Astrocyte (in vitro differentiated cells and primary cell): ENCODE measurements around the gene DYNC1I1.

ENCODE experiments used
- CTCF ChIP-seq: IDR thresholded peaks from 2 replicates; pipeline ENCODE4 v1.5.1; 2011; ENCODE audit warnings: low read depth, mild to moderate bottlenecking, inconsistent platforms, low read length, moderate library complexity; ENCODE audit not compliant: insufficient read depth
- EZH2 ChIP-seq: IDR thresholded peaks from 2 replicates; pipeline ENCODE4 v1.6.1; 2012; ENCODE audit warnings: mild to moderate bottlenecking, low read length, inconsistent platforms; ENCODE audit not compliant: insufficient read depth

- no peak for TF ChIP-seq CTCF
- TF ChIP-seq EZH2 = no peak
Measured at GRCh38 chr7:96131525-96131924, 359.2 kb downstream of the DYNC1I1 start.
